ENCODE results near the gene SECTM1.
"Not testable (repeated sequence)": the region's sequence is repeated elsewhere in the genome, so short reads cannot be mapped to it uniquely, and the experiment has no call there.

The SECTM1 gene

GRCh38 chr17:82377924-82378740 is 44.6 kb upstream of the SECTM1 start:
- CTCF ChIA-PET = interaction anchor here (1.1 kb wide), 1 partner anchor 11 kb away, joined by 3 read pairs; no protein-coding TSS in a partner anchor
- H3K4me3 ChIP-seq (ENCODE audit: low read depth, low read length) = no peak overlapping the region
- TF ChIP-seq CTCF (IDR thresholded peaks at IDR 0.05; ENCODE audit: insufficient read depth, low read length, missing control alignments) = no peak
- POLR2A ChIA-PET = no interaction called here
- no peak for DNase-seq (ENCODE audit: low read depth, low spot score)

- H3K4me3 ChIP-seq (ENCODE audit: low read depth, low read length); CTCF ChIA-PET; DNase-seq (ENCODE audit: low read depth, low spot score); POLR2A ChIA-PET: not testable (repeated sequence)
Measured at GRCh38 chr17:82377294-82377693, 43.7 kb upstream of the SECTM1 start.

- no peak overlapping the region for H3K4me3 ChIP-seq (ENCODE audit: low read depth, low read length)
- no peak for DNase-seq (ENCODE audit: low read depth, low spot score)
- ChIA-PET CTCF (no interaction called here), POLR2A (no interaction called here)
- TF ChIP-seq CTCF (IDR thresholded peaks at IDR 0.05; ENCODE audit: insufficient read depth, low read length, missing control alignments) = no peak
Measured at GRCh38 chr17:82376042-82376730, 42.6 kb upstream of the SECTM1 start.

GRCh38 chr17:82375359-82376041 is 41.9 kb upstream of the SECTM1 start:
- DNase-seq (ENCODE audit: low read depth, low spot score) = no peak
- no peak overlapping the region for H3K4me3 ChIP-seq (ENCODE audit: low read depth, low read length)
- ChIA-PET POLR2A (no interaction called here), CTCF (no interaction called here)
- TF ChIP-seq CTCF (IDR thresholded peaks at IDR 0.05; ENCODE audit: insufficient read depth, low read length, missing control alignments) = no peak

- ChIA-PET CTCF (interaction anchor here (1.4 kb wide), 1 partner anchor 22 kb away, joined by 4 read pairs; no protein-coding TSS in a partner anchor), POLR2A (no interaction called here)
- DNase-seq (ENCODE audit: low read depth, low spot score) = no peak
- no peak overlapping the region for H3K4me3 ChIP-seq (ENCODE audit: low read depth, low read length)
- no peak for TF ChIP-seq CTCF (IDR thresholded peaks at IDR 0.05; ENCODE audit: insufficient read depth, low read length, missing control alignments)
Measured at GRCh38 chr17:82374626-82375331, 41.2 kb upstream of the SECTM1 start.

GRCh38 chr17:82373731-82374625 is 40.4 kb upstream of the SECTM1 start:
- ChIA-PET CTCF (interaction anchor here (1.1 to 1.9 kb wide), 4 partner anchors 21 to 74 kb away, joined by 3 to 9 read pairs (median 4); no protein-coding TSS in a partner anchor), POLR2A (no interaction called here)
- no peak for TF ChIP-seq CTCF (IDR thresholded peaks at IDR 0.05; ENCODE audit: insufficient read depth, low read length, missing control alignments)
- DNase-seq (ENCODE audit: low read depth, low spot score) = no peak
- H3K4me3 ChIP-seq (ENCODE audit: low read depth, low read length) = no peak overlapping the region

GRCh38 chr17:82373072-82373452 is 39.5 kb upstream of the SECTM1 start:
- H3K4me3 ChIP-seq (ENCODE audit: low read depth, low read length); POLR2A ChIA-PET; DNase-seq (ENCODE audit: low read depth, low spot score): not testable (repeated sequence)
- CTCF ChIA-PET = interaction anchor here (0.9 to 1.9 kb wide), 4 partner anchors 20 to 73 kb away, joined by 3 to 9 read pairs (median 4); no protein-coding TSS in a partner anchor
